SU-DHL-6 (cell line): ENCODE results near the gene CLCA4.

Experiments used
- H2AFZ ChIP-seq: fragments of 200-600 bp; sonication (generic); 2 replicates; pipeline ENCODE4 v1.6.1; 2014; ENCODE audit warnings: low read depth, mild to moderate bottlenecking, moderate library complexity, mixed read lengths, antibody characterized with exemption, low read length; ENCODE audit not compliant: severe bottlenecking
- H3F3A ChIP-seq: fragments of 200-600 bp; shearing (Covaris generic); 2 replicates; pipeline ENCODE4 v1.6.0; 2016; ENCODE audit warnings: antibody characterized with exemption, mild to moderate bottlenecking; ENCODE audit not compliant: insufficient read depth
- H3K27ac ChIP-seq: fragments of 200-600 bp; sonication (generic); 2 replicates; pipeline ENCODE4 v1.5.1; 2016; ENCODE audit warnings: low read depth, mild to moderate bottlenecking, low read length, moderate library complexity, mixed read lengths
- H3K27me3 ChIP-seq: fragments of 200-600 bp; sonication (generic), shearing (Covaris generic); 2 replicates; pipeline ENCODE4 v1.6.0; 2014; ENCODE audit warnings: mild to moderate bottlenecking, low read length
- H3K36me3 ChIP-seq: fragments of 200-600 bp; sonication (generic); 2 replicates; pipeline ENCODE4 v1.6.1; 2014; ENCODE audit warnings: mild to moderate bottlenecking, low read length, mixed read lengths
- H3K4me2 ChIP-seq: fragments of 300-600, 200-600 bp; shearing (Covaris generic), sonication (generic); 2 replicates; pipeline ENCODE4 v1.6.0; 2014; ENCODE audit warnings: low read length, low read depth, mild to moderate bottlenecking; ENCODE audit not compliant: poor library complexity, severe bottlenecking
- H3K4me3 ChIP-seq: fragments of 200-600 bp; sonication (generic); 2 replicates; pipeline ENCODE4 v1.5.1; 2014; ENCODE audit warnings: antibody characterized with exemption, low read length, mild to moderate bottlenecking, mixed read lengths; ENCODE audit not compliant: insufficient read depth, poor library complexity, severe bottlenecking
- H3K79me2 ChIP-seq: fragments of 200-600 bp; sonication (generic); 2 replicates; pipeline ENCODE4 v1.6.1; 2014; ENCODE audit warnings: mild to moderate bottlenecking, low read length, moderate library complexity; ENCODE audit not compliant: insufficient read depth
- H3K9ac ChIP-seq: fragments of 200-600 bp; sonication (generic); 2 replicates; pipeline ENCODE4 v1.7.0; 2014; ENCODE audit warnings: mild to moderate bottlenecking, low read length
- H3K9me2 ChIP-seq: fragments of 200-600 bp; sonication (generic); replicated peaks from 2 replicates; pipeline ENCODE4 v1.6.1; 2014; ENCODE audit warnings: low read length; ENCODE audit not compliant: insufficient read depth
- H3K9me3 ChIP-seq: fragments of 200-600 bp; sonication (generic); 2 replicates; pipeline ENCODE4 v1.6.1; 2014; ENCODE audit warnings: low read length, mixed read lengths; ENCODE audit not compliant: insufficient read depth
- H4K20me1 ChIP-seq: fragments of 200-600 bp; sonication (generic); 2 replicates; pipeline ENCODE4 v1.6.1; 2014; ENCODE audit warnings: low read depth, mild to moderate bottlenecking, antibody characterized with exemption, low read length, moderate library complexity, mixed read lengths
- EZH2phosphoT487 ChIP-seq: fragments of 200-600 bp; sonication (generic), shearing (Covaris generic); conservative IDR thresholded peaks from 2 replicates; pipeline ENCODE4 v1.6.1; 2018; ENCODE audit warnings: mild to moderate bottlenecking, antibody characterized with exemption, low read length, moderate library complexity, mixed read lengths
- TF ChIP-seq, protein P1 (sequence below): fragments of 200-600 bp; sonication (generic); IDR thresholded peaks from one replicate; pipeline ENCODE4 v1.5.1; 2017; ENCODE audit warnings: antibody characterized with exemption, mild to moderate bottlenecking, low read length, moderate library complexity; ENCODE audit not compliant: insufficient read depth, poor library complexity, severe bottlenecking

The CLCA4 gene

DNA sequence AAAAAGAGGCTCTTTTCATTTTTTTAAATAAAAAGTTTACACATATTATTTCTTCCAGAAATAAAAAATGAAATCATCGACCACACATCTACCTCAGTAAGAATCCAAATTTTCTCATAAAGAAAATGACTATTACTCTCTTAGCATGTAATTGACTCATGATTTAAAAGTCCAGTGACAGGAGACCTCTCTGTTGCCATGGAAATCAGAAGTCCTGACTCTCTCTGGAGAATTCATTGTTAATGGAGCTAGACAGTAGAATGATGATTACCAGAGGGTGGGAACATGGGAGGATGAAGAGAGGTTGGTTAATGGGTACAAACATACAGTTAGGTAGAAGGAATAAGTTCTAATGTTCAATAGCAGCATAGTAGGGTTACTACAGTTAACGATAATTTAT, 5.0 kb upstream of the CLCA4 start:
- Histone ChIP-seq H3K79me2 (no peaks in the 10 kb centered on the region), H3K9me2 (no peaks in the 10 kb centered on the region), H3K4me3 (no peak overlapping the region), H3K27ac (no peak overlapping the region), H3K27me3 (no peaks in the 10 kb centered on the region), H3K9me3 (no peaks in the 10 kb centered on the region), H4K20me1 (no peaks in the 10 kb centered on the region), H3K4me2 (no peak overlapping the region), H2AFZ (no peak overlapping the region), H3K36me3 (no peaks in the 10 kb centered on the region), H3F3A (no peaks in the 10 kb centered on the region), H3K9ac (no peak overlapping the region)
- TF ChIP-seq EZH2phosphoT487 = no peak
- TF ChIP-seq, protein P1, sequence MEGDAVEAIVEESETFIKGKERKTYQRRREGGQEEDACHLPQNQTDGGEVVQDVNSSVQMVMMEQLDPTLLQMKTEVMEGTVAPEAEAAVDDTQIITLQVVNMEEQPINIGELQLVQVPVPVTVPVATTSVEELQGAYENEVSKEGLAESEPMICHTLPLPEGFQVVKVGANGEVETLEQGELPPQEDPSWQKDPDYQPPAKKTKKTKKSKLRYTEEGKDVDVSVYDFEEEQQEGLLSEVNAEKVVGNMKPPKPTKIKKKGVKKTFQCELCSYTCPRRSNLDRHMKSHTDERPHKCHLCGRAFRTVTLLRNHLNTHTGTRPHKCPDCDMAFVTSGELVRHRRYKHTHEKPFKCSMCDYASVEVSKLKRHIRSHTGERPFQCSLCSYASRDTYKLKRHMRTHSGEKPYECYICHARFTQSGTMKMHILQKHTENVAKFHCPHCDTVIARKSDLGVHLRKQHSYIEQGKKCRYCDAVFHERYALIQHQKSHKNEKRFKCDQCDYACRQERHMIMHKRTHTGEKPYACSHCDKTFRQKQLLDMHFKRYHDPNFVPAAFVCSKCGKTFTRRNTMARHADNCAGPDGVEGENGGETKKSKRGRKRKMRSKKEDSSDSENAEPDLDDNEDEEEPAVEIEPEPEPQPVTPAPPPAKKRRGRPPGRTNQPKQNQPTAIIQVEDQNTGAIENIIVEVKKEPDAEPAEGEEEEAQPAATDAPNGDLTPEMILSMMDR = no peak

GRCh38 chr1:86542631-86543030, 4.2 kb upstream of the CLCA4 start:
- Histone ChIP-seq H3K27ac (no peak overlapping the region), H3K36me3 (no peaks in the 10 kb centered on the region), H3K9ac (no peak overlapping the region), H3K9me3 (no peaks in the 10 kb centered on the region), H4K20me1 (no peaks in the 10 kb centered on the region), H3K9me2 (no peaks in the 10 kb centered on the region), H3F3A (no peaks in the 10 kb centered on the region), H3K4me2 (no peak overlapping the region), H3K27me3 (no peaks in the 10 kb centered on the region), H2AFZ (no peak overlapping the region), H3K79me2 (no peaks in the 10 kb centered on the region), H3K4me3 (no peak overlapping the region)
- no peak for TF ChIP-seq EZH2phosphoT487
- TF ChIP-seq, protein P1 = no peak

DNA sequence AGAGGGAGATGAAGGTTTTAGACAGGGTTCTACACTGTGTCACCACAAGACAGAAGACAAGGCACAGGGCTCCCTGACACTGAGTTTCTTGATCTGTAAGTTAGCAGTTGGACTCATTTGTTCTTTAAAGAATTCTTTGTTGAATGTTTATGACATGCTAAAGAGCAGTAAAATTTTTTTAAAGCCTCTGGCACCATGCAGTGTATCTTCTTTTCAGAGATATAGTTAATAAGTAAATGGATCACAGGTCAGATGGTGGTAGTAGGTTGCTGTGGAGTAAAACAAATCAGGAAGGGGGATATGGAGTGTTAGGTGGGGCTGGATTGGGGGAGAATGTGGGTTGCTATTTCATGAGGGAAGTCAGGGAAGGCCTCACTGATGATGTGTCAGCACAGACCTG, 2.0 kb downstream of the CLCA4 start:
- no peak overlapping the region for H3K9ac ChIP-seq
- no peak overlapping the region for H3K27ac ChIP-seq
- H3K4me2 ChIP-seq = no peak overlapping the region

More for the DNA sequence above, 2.0 kb downstream of the CLCA4 start:
- H2AFZ ChIP-seq = no peak overlapping the region
- no peaks in the 10 kb centered on the region for H3K27me3 ChIP-seq
- H3F3A ChIP-seq = no peaks in the 10 kb centered on the region
- H3K9me2 ChIP-seq = no peaks in the 10 kb centered on the region
- no peaks in the 10 kb centered on the region for H3K36me3 ChIP-seq
- H3K79me2 ChIP-seq = no peaks in the 10 kb centered on the region
- TF ChIP-seq, protein P1 = no peak
- no peak for TF ChIP-seq EZH2phosphoT487
- H3K4me3 ChIP-seq = no peak overlapping the region
- no peaks in the 10 kb centered on the region for H4K20me1 ChIP-seq
- H3K9me3 ChIP-seq = no peaks in the 10 kb centered on the region
